Stomach (tissue), 9 donors: ENCODE measurements around the gene EPDR1. TPM values are rescaled to one million over a fixed set of nuclear protein-coding genes. Genes with fewer than 3 reads are reported as not detected.
A peak's percentile ranks its signal among the peaks of the same experiment; 100 is the strongest.

Source experiments
- DNase-seq, 2 donors: peaks; one replicate each; pipeline versions ENCODE4 v3.0.0 to v3.0.0-alpha.2; 2013 to 2019
- H3K27ac ChIP-seq, 5 donors: fragments of 200-600 bp in 4 of 5; sonication (generic) in 4 of 5; one replicate each; pipeline ENCODE4 v1.5.1; 2013 to 2019; ENCODE audit warnings: mild to moderate bottlenecking in 1 of 5, moderate library complexity in 1 of 5
- H3K27me3 ChIP-seq, 3 donors: fragments of 200-600 bp; sonication (generic); one replicate each; pipeline ENCODE4 v1.5.1; 2017 to 2019; ENCODE audit warnings: mixed run types in 1 of 3
- H3K36me3 ChIP-seq, 4 donors: fragments of 200-600 bp; sonication (generic); 1 replicate in 3 of 4; 2 replicates in 1 of 4; pipeline ENCODE4 v1.5.1; 2016 to 2019
- H3K4me1 ChIP-seq, 4 donors: fragments of 200-600 bp; sonication (generic); one replicate each; pipeline ENCODE4 v1.5.1; 2016 to 2019
- H3K4me3 ChIP-seq, 4 donors: fragments of 200-600 bp; sonication (generic) in 3 of 4; one replicate each; pipeline ENCODE4 v1.5.1; 2016 to 2019; ENCODE audit warnings: mild to moderate bottlenecking in 1 of 4
- H3K9me3 ChIP-seq, 4 donors: fragments of 200-600 bp; sonication (generic); one replicate each; pipeline ENCODE4 v1.5.1; 2016 to 2019
- CTCF ChIP-seq, 7 experiments: fragments of 450-650 bp in 4 of 7; fragments of 200-600 bp in 3 of 7; sonication (generic) in 3 of 7; IDR thresholded peaks; one replicate each; pipeline ENCODE4 v1.5.1; 2016 to 2019; ENCODE audit warnings: antibody characterized with exemption in 7 of 7, control low read depth in 2 of 7, mild to moderate bottlenecking in 1 of 7
- EP300 ChIP-seq: sonication (generic); formaldehyde crosslinking; IDR thresholded peaks from one replicate; pipeline ENCODE4 v1.6.1; 2017; ENCODE audit warnings: antibody characterized with exemption
- POLR2A ChIP-seq, 4 donors: fragments of 450-650 bp; IDR thresholded peaks; one replicate each; pipeline ENCODE4 v1.6.1; 2016; ENCODE audit warnings: antibody characterized with exemption in 4 of 4, control low read depth in 2 of 4, mild to moderate bottlenecking in 1 of 4, moderate library complexity in 1 of 4
- POLR2AphosphoS5 ChIP-seq, 3 donors: sonication (generic); formaldehyde crosslinking; IDR thresholded peaks; one replicate each; pipeline ENCODE4 v1.6.1; 2016; ENCODE audit warnings: antibody characterized with exemption in 3 of 3
- WGBS, 5 donors: extraction: QIAGEN DNeasy Blood & Tissue Kit in 3 of 5; methylation state at CpG; one replicate each; pipeline versions ENCODE4 v1.1.5 to v1.1.7; 2013 to 2018; 5-methylcytosine and 5-hydroxymethylcytosine counted together
- intact Hi-C: fragments of 100-400 bp; cut with DNase I; formaldehyde crosslinking; loops from one replicate; pipeline ENCODE4 v1.15.1; 2023; ENCODE audit warnings: low total_unique reads
- polyA plus RNA-seq, 3 donors: library from polyadenylated mRNA; stranded (reverse); fragments of 200-250 nt; gene quantifications; one replicate each; pipeline ENCODE4 v1.2.3, GENCODE V29; 2013
- total RNA-seq, 5 donors: library from RNA; depleted of rRNA; stranded (reverse); fragments of >200 nt; gene quantifications; one replicate each; pipeline versions ENCODE4 v1.1.0 to v1.2.3, GENCODE V29; 2014 to 2016
- donor health status: healthy with polysubstance abuse.
- donor health status: Bipolar disorder and iron deficiency.
- donor health status: healthy.

Gene EPDR1
- total and polyA plus RNA-seq, 8 donors, result 1.2 to 11.7 (median 2.6) TPM; not detected in 1

- no peaks in the 10 kb centered on the region for H3K36me3 ChIP-seq
- TF ChIP-seq POLR2A (IDR thresholded peaks at IDR 0.05), result no peak
- TF ChIP-seq EP300, result no peak
- no peak for TF ChIP-seq POLR2AphosphoS5 (IDR thresholded peaks at IDR 0.05)
- no peak for TF ChIP-seq CTCF (IDR thresholded peaks at IDR 0.05)
- H3K9me3 ChIP-seq, result peaks cover 0 to 12% (median 2%) of the 10 kb centered on the region in 4 donors
- DNase-seq, result no peak
- H3K27ac ChIP-seq, result no peak overlapping the region
- no peaks in the 10 kb centered on the region for H3K4me1 ChIP-seq
- 73 to 78% (median 78%) methylated on average over 2 of the region's 2 CpGs for WGBS, 5 donors
- intact Hi-C loops, result no loop called here
- H3K27me3 ChIP-seq, result no peaks in the 10 kb centered on the region
- H3K4me3 ChIP-seq, result no peak overlapping the region
Observed at GRCh38 chr7:37993060-37993501, 72.6 kb downstream of the EPDR1 start.

- H3K36me3 ChIP-seq, result no peaks in the 10 kb centered on the region
- DNase-seq, result no peak
- peak overlapping the region in 3 of 5 donors; percentile 29 to 66 (median 62) for H3K27ac ChIP-seq
- H3K4me1 ChIP-seq, result peaks cover 0 to 14% (median 0%) of the 10 kb centered on the region in 4 donors
- 22 to 49% (median 32%) methylated on average over 3 of the region's 3 CpGs for WGBS, 5 donors
- no peak for TF ChIP-seq EP300
- no peak for TF ChIP-seq POLR2AphosphoS5 (IDR thresholded peaks at IDR 0.05)
- TF ChIP-seq CTCF (IDR thresholded peaks at IDR 0.05), result no peak
- no peak for TF ChIP-seq POLR2A (IDR thresholded peaks at IDR 0.05)
- peaks cover 0 to 4% (median 2%) of the 10 kb centered on the region in 4 donors for H3K9me3 ChIP-seq
- intact Hi-C loops, result no loop called here
- no peaks in the 10 kb centered on the region for H3K27me3 ChIP-seq
- H3K4me3 ChIP-seq, result no peak overlapping the region
Observed at GRCh38 chr7:37999673-38000072, 79.2 kb downstream of the EPDR1 start.

- no peaks in the 10 kb centered on the region for H3K36me3 ChIP-seq
- intact Hi-C loops, result no loop called here
- peak overlapping the region in 3 of 5 donors; percentile 29 to 66 (median 62) for H3K27ac ChIP-seq
- 20 to 43% (median 21%) methylated on average over 3 of the region's 3 CpGs for WGBS, 5 donors
- no peaks in the 10 kb centered on the region for H3K27me3 ChIP-seq
- H3K4me3 ChIP-seq, result no peak overlapping the region
- TF ChIP-seq EP300 (no peak), POLR2A (IDR thresholded peaks at IDR 0.05) (no peak), POLR2AphosphoS5 (IDR thresholded peaks at IDR 0.05) (peak in 1 of 3 donors; percentile 30), CTCF (IDR thresholded peaks at IDR 0.05) (no peak)
- H3K9me3 ChIP-seq, result peaks cover 0 to 4% (median 2%) of the 10 kb centered on the region in 4 donors
- peaks cover 0 to 14% (median 0%) of the 10 kb centered on the region in 4 donors for H3K4me1 ChIP-seq
- no peak for DNase-seq
Observed at GRCh38 chr7:38000272-38000671, 79.8 kb downstream of the EPDR1 start.

Other genes starting within 250 kb of the EPDR1 start
- gene GPR141, start 236.9 kb upstream of the EPDR1 start, total RNA-seq, result 1 to 10 TPM in 2 of 5 donors, not detected in 3; 1.3 to 7.1 TPM
- 1 to 10 TPM in 1 of 3 donors, under 1 TPM in 2; 0.10 to 2.0 (median 0.50) TPM for gene GPR141, start 236.9 kb upstream of the EPDR1 start, polyA plus RNA-seq
- 10 to 100 TPM in 1 of 5 donors, not detected in 4; 14.8 TPM for gene NME8, start 72.0 kb upstream of the EPDR1 start, total RNA-seq
- gene NME8, start 72.0 kb upstream of the EPDR1 start, polyA plus RNA-seq, result under 1 TPM in 1 of 3 donors, not detected in 2; 0.31 TPM
- 1 to 10 TPM in 1 of 5 donors, under 1 TPM in 1, not detected in 3; 0.29 to 7.9 TPM for gene SFRP4, start 3.8 kb upstream of the EPDR1 start, total RNA-seq
- 1 to 10 TPM in 1 of 3 donors, under 1 TPM in 2; 0.37 to 1.1 (median 0.45) TPM for gene SFRP4, start 3.8 kb upstream of the EPDR1 start, polyA plus RNA-seq